Upper lobe of left lung (tissue), 6 donors: Measurements from ENCODE around the gene RARS1. TPM values are rescaled to one million over a fixed set of nuclear protein-coding genes. Genes with fewer than 3 reads are reported as not detected.
"Not testable (repeated sequence)": the region's sequence is repeated elsewhere in the genome, so short reads cannot be mapped to it uniquely, and the experiment has no call there.

ENCODE experiments used
- ATAC-seq, 2 donors: fragments of 200-7000 bp; cut with Tn5 transposase; one replicate each; pipeline ENCODE4 v1.9.1; 2022; ENCODE audit warnings: mild to moderate bottlenecking in 2 of 2, moderate library complexity in 2 of 2; ENCODE audit not compliant: low FRiP score in 2 of 2
- DNase-seq, 2 donors: peaks; one replicate each; pipeline ENCODE4 v3.0.0-alpha.2; 2019 to 2020
- H3K27ac ChIP-seq, 4 donors: fragments of 200-600 bp; sonication (generic); one replicate each; pipeline ENCODE4 v1.5.1; 2016 to 2019
- H3K27me3 ChIP-seq, 4 donors: fragments of 200-600 bp; sonication (generic); one replicate each; pipeline ENCODE4 v1.5.1; 2017 to 2019
- H3K36me3 ChIP-seq, 4 donors: fragments of 200-600 bp; sonication (generic); one replicate each; pipeline ENCODE4 v1.5.1; 2016 to 2019
- H3K4me1 ChIP-seq, 4 donors: fragments of 200-600 bp; sonication (generic); one replicate each; pipeline ENCODE4 v1.5.1; 2018 to 2019
- H3K4me3 ChIP-seq, 4 donors: fragments of 200-600 bp; sonication (generic); one replicate each; pipeline ENCODE4 v1.5.1; 2017 to 2019; ENCODE audit warnings: mild to moderate bottlenecking in 2 of 4, moderate library complexity in 1 of 4
- H3K9me3 ChIP-seq, 4 donors: fragments of 200-600 bp; sonication (generic); one replicate each; pipeline ENCODE4 v1.5.1; 2018 to 2019
- CTCF ChIP-seq, 6 experiments: fragments of 450-650 bp in 4 of 6; fragments of 200-600 bp in 2 of 6; sonication (generic) in 2 of 6; IDR thresholded peaks; one replicate each; pipeline ENCODE4 v1.5.1; 2016 to 2019; ENCODE audit warnings: antibody characterized with exemption in 6 of 6
- EP300 ChIP-seq, 4 donors: sonication (generic); formaldehyde crosslinking; IDR thresholded peaks; one replicate each; pipeline ENCODE4 v1.5.1; 2017; ENCODE audit warnings: antibody characterized with exemption in 4 of 4, control low read depth in 2 of 4
- POLR2A ChIP-seq, 4 donors: fragments of 450-650 bp; IDR thresholded peaks; one replicate each; pipeline ENCODE4 v1.5.1; 2016 to 2017; ENCODE audit warnings: antibody characterized with exemption in 4 of 4, mild to moderate bottlenecking in 2 of 4
- POLR2AphosphoS5 ChIP-seq, 2 donors: sonication (generic); formaldehyde crosslinking; IDR thresholded peaks; one replicate each; pipeline ENCODE4 v1.5.1; 2017; ENCODE audit warnings: antibody characterized with exemption in 2 of 2
- WGBS, 2 donors: methylation state at CpG; one replicate each; pipeline ENCODE4 v1.1.5; 2017 to 2018; 5-methylcytosine and 5-hydroxymethylcytosine counted together
- total RNA-seq, 6 donors: library from RNA; depleted of rRNA in 4 of 6; stranded (reverse); fragments of >200 nt in 4 of 6; gene quantifications; one replicate each; pipeline versions ENCODE4 v1.1.0 to v1.2.1, GENCODE V29; 2016 to 2021
- donor health status: DM: no; HTN: no; CAD: no; lungs with moderate emphysema.
- donor health status: DM: no; HTN: yes; CAD: no; lungs with severe emphysema.

RARS1 gene
- total RNA-seq, 6 donors from 2014 or later: 21.3 to 70.0 (median 53.0) TPM

DNA sequence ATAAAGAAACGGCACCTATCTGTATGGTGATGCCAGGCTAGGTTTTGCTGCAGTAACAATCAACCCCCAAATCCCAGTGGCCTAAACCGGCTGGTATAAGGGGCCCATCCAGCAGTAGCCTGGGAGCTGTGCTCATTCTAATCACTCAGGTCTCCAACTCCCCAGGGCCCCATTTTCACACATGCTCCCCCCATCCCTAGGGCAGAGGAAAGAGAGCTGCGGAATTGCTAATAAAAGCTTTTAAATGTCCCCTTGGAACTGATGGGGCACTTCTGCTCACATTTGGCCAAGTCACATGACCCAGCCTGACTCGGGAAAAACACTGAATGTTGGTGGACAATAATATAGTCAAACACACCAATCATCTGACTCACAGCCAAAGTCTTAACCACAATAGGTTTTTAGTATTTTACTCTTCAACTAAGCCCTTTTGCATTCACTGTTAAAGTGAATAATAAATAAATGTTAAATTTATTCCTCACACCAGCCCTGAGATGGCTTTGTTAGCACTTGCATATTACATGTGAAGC lies 44.4 kb downstream of the RARS1 start:
- WGBS, 2 donors: 75% methylated on average over 4 of the region's 4 CpGs
- no peak for ATAC-seq
- TF ChIP-seq POLR2AphosphoS5 (IDR thresholded peaks at IDR 0.05) (no peak), EP300 (IDR thresholded peaks at IDR 0.05) (no peak), POLR2A (IDR thresholded peaks at IDR 0.05) (no peak), CTCF (IDR thresholded peaks at IDR 0.05) (no peak)

DNA sequence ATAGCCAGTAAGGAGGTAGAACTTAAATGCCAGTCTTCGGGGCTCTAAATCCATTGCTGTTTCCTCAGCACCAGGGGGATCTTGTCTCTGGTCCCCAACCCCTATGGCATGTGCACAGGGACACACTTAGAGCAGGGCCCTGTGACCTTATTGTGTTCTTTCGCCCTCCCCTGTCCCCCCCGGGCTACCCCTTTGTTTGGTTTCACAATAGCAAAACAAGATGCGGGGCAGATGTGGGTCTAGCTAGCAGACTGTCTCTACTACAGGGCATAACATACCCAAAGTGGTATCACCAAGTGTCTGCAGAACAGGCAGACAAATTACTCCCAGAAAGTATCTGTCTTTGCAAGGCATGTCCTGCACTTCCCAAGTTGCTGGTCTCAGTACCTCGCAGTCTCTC lies 44.9 kb downstream of the RARS1 start:
- peaks cover 0 to 17% (median 9%) of the 10 kb centered on the region in 4 donors for H3K27me3 ChIP-seq
- 79 to 81% methylated on average over 5 of the region's 5 CpGs for WGBS, 2 donors
- DNase-seq (no peak), ATAC-seq (no peak)
- H3K9me3 ChIP-seq: no peaks in the 10 kb centered on the region
- peaks cover 3 to 10% (median 5%) of the 10 kb centered on the region in 4 donors for H3K4me1 ChIP-seq
- no peak overlapping the region for H3K27ac ChIP-seq
- TF ChIP-seq POLR2A (IDR thresholded peaks at IDR 0.05) (no peak), EP300 (IDR thresholded peaks at IDR 0.05) (no peak), POLR2AphosphoS5 (IDR thresholded peaks at IDR 0.05) (no peak), CTCF (IDR thresholded peaks at IDR 0.05) (no peak)
- H3K36me3 ChIP-seq: no peaks in the 10 kb centered on the region
- no peak overlapping the region for H3K4me3 ChIP-seq

More for the DNA sequence above, 44.4 kb downstream of the RARS1 start:
- DNase-seq: no peak
- Histone ChIP-seq H3K27ac (no peak overlapping the region), H3K4me1 (peaks cover 3 to 10% (median 5%) of the 10 kb centered on the region in 4 donors), H3K27me3 (peaks cover 0 to 17% (median 9%) of the 10 kb centered on the region in 4 donors), H3K36me3 (no peaks in the 10 kb centered on the region), H3K4me3 (no peak overlapping the region), H3K9me3 (no peaks in the 10 kb centered on the region)

DNA sequence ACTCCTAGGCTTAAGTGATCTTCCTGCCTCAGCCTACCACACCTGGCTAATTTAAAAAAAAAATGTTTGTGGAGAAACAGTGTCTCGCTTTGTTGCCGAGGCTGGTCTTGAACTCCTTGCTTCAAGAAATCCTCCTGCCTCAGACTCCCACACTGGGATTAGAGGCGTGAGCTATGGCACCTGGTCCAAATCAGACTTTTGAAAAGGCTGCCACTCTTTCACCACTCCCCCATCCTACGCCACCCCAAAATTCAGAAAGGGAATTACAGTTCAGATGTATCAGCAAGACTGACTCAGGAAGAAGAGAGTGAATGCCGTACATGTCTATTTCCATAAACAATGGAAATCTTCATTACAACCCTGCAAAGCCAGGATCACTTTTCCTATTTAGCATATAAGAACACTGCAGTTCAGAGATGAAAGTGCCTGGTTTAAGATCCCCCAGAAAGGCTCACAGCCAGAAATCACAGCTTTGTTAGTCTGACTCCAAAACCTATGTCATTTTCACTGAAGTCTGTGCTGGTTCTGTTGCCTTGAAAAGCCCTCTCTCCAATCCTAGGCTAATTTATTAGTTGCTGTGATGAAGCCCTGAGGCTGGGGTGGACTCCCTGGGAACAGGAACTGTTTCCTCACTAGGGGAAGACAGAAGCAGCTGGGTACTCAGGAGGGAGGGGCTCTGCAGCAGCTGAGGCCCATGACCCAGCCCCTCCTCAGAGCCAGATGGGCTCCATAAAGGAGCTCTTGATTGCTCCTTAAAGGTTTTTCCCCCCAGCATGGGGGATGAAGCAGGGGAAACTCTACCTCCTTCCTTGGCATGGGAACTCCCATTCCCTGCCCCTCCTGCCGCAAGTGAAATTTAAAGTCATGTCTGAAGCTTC lies 46.0 kb downstream of the RARS1 start:
- H3K4me3 ChIP-seq: no peak overlapping the region
- H3K36me3 ChIP-seq: no peaks in the 10 kb centered on the region
- ATAC-seq: no peak
- peaks cover 0 to 17% (median 9%) of the 10 kb centered on the region in 4 donors for H3K27me3 ChIP-seq
- H3K9me3 ChIP-seq: no peaks in the 10 kb centered on the region
- no peak overlapping the region for H3K27ac ChIP-seq
- 64 to 86% methylated on average over 6 of the region's 6 CpGs for WGBS, 2 donors
- peaks cover 3 to 10% (median 5%) of the 10 kb centered on the region in 4 donors for H3K4me1 ChIP-seq
- no peak for TF ChIP-seq POLR2AphosphoS5 (IDR thresholded peaks at IDR 0.05)
- no peak for TF ChIP-seq CTCF (IDR thresholded peaks at IDR 0.05)
- TF ChIP-seq EP300 (IDR thresholded peaks at IDR 0.05): no peak
- no peak for DNase-seq

DNA sequence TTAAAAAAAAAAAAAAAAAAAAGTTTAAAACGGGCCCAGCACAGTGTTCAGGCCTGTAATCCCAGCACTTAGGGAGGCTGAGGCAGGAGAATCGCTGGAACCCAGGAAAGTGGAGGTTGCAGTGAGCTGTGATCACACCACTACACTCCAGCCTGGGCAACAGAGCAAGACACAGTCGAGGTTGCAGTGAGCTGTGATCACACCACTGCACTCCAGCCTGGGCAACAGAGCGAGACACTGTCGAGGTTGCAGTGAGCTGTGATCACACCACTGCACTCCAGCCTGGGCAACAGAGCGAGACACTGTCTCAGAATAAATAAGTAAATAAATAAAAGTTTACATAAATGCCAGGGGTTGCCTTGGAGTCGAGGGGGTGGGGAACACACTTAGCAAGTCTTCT lies 48.1 kb downstream of the RARS1 start:
- H3K36me3 ChIP-seq, ATAC-seq, DNase-seq, H3K4me1 ChIP-seq, H3K4me3 ChIP-seq, H3K9me3 ChIP-seq, H3K27ac ChIP-seq: not testable (repeated sequence)
- WGBS, 2 donors: 80 to 84% methylated on average over 7 of the region's 7 CpGs
- H3K27me3 ChIP-seq: peaks cover 0 to 11% (median 5%) of the 10 kb centered on the region in 4 donors

GRCh38 chr5:168537176-168537575 lies 50.9 kb downstream of the RARS1 start:
- 62 to 66% methylated on average over 2 of the region's 2 CpGs for WGBS, 2 donors
- no peak for DNase-seq
- H3K4me1 ChIP-seq: no peaks in the 10 kb centered on the region

More at GRCh38 chr5:168537176-168537575, 50.9 kb downstream of the RARS1 start:
- Histone ChIP-seq H3K4me3 (no peak overlapping the region), H3K9me3 (no peaks in the 10 kb centered on the region), H3K27me3 (no peaks in the 10 kb centered on the region), H3K27ac (no peak overlapping the region), H3K36me3 (no peaks in the 10 kb centered on the region)
- TF ChIP-seq CTCF (IDR thresholded peaks at IDR 0.05) (no peak), EP300 (IDR thresholded peaks at IDR 0.05) (no peak), POLR2AphosphoS5 (IDR thresholded peaks at IDR 0.05) (no peak), POLR2A (IDR thresholded peaks at IDR 0.05) (no peak)
- no peak for ATAC-seq
